Neutrophil (primary cell): ENCODE results near the gene STK32C.
"Not testable (repeated sequence)": the region's sequence is repeated elsewhere in the genome, so short reads cannot be mapped to it uniquely, and the experiment has no call there.

ENCODE experiments used
- H3K27ac ChIP-seq: fragments of 200-600 bp; sonication (generic); 2 replicates; pipeline ENCODE4 v1.5.1; 2016; ENCODE audit warnings: mild to moderate bottlenecking, moderate library complexity
- H3K27me3 ChIP-seq: fragments of 200-600 bp; sonication (generic); 2 replicates; pipeline ENCODE4 v1.6.0; 2016; ENCODE audit warnings: mild to moderate bottlenecking
- H3K36me3 ChIP-seq: fragments of 200-600 bp; sonication (generic); 2 replicates; pipeline ENCODE4 v1.5.1; 2017
- H3K4me1 ChIP-seq, 2 experiments: fragments of 200-600 bp in 1 of 2; sonication (generic) in 1 of 2; 1 replicate in 1 of 2; 2 replicates in 1 of 2; pipeline versions ENCODE4 v1.5.1 to v1.6.1; 2013 to 2016; ENCODE audit warnings: low read depth in 1 of 2, low read length in 1 of 2, mild to moderate bottlenecking in 1 of 2, moderate library complexity in 1 of 2; ENCODE audit not compliant: control insufficient read depth in 1 of 2, insufficient read depth in 1 of 2
- H3K4me3 ChIP-seq, 2 experiments: fragments of 200-600 bp in 1 of 2; sonication (generic) in 1 of 2; 1 replicate in 1 of 2; 2 replicates in 1 of 2; pipeline ENCODE4 v1.5.1; 2013 to 2016; ENCODE audit warnings: low read depth in 1 of 2, low read length in 1 of 2, mild to moderate bottlenecking in 1 of 2, moderate library complexity in 1 of 2
- H3K9me3 ChIP-seq: fragments of 200-600 bp; sonication (generic); 2 replicates; pipeline ENCODE4 v1.5.1; 2016
- TF ChIP-seq, protein P1 (sequence below): fragments of 200-600 bp; sonication (generic); IDR thresholded peaks from 2 replicates; pipeline ENCODE4 v1.5.1; 2016; ENCODE audit warnings: antibody characterized with exemption

The STK32C gene

DNA sequence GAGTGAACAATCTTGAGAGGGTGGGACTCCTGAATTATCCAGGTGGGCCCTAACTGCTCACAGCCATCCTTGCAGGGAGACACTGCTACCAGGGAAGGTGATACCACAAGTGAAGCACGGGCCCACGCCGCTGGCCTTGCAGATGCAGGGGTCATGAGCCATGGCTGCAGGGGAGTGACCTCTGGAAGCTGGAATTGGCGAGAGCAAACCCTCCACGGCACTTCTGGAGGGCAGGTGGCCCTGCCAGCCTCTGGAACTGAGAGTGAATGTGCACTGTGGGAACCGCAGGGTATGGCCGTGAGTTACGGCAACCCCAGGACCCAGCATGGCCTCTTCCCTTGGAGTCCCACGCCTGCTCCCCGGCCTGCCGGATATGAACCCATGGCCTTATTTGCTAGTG is 37.5 kb downstream of the STK32C start:
- no peaks in the 10 kb centered on the region for H3K4me1 ChIP-seq

DNA sequence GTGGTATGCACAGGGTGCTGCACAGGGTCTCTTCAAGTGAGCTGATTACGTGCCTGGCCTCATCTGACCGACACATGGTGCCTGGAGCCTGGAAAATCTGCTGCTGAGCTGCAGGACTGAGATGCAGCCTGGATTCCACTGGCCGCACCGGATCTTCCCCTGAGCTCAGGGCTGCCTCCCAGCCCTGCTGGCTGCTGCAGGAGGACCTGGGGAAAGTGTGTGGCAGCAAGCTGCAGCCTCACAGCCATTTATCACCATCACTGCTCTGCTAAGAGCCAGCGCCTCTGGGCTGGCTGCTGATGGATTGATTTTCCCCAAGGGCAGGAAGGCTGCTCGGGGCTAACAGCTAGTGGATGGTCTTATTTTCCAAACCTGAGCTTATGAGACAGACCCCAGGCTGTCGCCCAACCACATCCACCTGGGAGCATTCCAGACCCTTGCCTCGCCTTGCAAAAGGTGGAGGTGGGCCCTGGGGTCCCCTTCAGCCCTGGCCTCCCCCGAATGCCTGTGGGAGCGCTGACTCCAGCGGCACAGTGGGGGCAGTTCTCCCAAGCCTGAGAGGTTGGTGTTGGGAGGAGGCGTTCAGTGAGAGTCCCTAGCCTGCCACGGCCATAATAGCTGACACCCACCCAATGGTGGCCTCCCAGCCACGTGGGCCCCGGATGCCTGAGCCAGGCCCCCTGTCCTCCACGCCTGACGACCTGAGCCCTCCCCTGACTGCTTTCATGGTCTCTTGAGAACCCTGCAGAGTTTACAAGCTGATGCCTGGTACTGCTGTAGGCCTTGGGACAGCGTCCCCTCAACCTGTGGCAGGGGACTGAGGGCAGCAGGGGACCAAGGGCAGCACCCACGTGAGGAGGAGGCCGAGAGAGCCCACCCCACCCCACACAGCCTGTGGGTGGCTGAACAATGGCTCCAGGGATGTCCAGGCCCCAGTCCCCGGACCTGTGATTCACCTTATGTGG is 38.2 kb downstream of the STK32C start:
- Histone ChIP-seq H3K27ac (no peak overlapping the region), H3K4me3 (no peak overlapping the region), H3K36me3 (no peaks in the 10 kb centered on the region), H3K4me1 (no peaks in the 10 kb centered on the region), H3K27me3 (no peaks in the 10 kb centered on the region), H3K9me3 (no peaks in the 10 kb centered on the region)
- TF ChIP-seq, protein P1, sequence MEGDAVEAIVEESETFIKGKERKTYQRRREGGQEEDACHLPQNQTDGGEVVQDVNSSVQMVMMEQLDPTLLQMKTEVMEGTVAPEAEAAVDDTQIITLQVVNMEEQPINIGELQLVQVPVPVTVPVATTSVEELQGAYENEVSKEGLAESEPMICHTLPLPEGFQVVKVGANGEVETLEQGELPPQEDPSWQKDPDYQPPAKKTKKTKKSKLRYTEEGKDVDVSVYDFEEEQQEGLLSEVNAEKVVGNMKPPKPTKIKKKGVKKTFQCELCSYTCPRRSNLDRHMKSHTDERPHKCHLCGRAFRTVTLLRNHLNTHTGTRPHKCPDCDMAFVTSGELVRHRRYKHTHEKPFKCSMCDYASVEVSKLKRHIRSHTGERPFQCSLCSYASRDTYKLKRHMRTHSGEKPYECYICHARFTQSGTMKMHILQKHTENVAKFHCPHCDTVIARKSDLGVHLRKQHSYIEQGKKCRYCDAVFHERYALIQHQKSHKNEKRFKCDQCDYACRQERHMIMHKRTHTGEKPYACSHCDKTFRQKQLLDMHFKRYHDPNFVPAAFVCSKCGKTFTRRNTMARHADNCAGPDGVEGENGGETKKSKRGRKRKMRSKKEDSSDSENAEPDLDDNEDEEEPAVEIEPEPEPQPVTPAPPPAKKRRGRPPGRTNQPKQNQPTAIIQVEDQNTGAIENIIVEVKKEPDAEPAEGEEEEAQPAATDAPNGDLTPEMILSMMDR = no peak

More for the DNA sequence above, 37.5 kb downstream of the STK32C start:
- Histone ChIP-seq H3K27ac (no peak overlapping the region), H3K4me3 (no peak overlapping the region), H3K36me3 (no peaks in the 10 kb centered on the region), H3K27me3 (no peaks in the 10 kb centered on the region), H3K9me3 (no peaks in the 10 kb centered on the region)
- TF ChIP-seq, protein P1 = no peak

DNA sequence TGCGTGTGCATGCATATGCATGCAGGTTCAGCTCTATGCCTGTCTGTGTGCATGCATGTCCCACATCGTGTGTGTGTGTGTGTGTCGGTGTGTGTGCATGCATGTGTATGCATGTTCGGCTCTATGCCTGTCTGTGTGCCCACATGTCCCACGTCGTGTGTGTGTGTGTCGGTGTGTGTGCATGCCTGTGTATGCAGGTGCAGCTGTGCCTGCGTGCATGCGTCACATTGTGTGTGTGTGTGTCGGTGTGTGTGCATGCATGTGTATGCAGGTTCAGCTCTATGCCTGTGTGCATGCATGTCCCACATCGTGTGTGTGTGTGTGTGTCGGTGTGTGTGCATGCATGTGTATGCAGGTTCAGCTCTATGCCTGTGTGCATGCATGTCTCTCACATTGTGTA is 39.8 kb downstream of the STK32C start:
- not testable (repeated sequence) for H3K27me3 ChIP-seq, H3K36me3 ChIP-seq, H3K4me1 ChIP-seq, H3K9me3 ChIP-seq, H3K27ac ChIP-seq, H3K4me3 ChIP-seq

DNA sequence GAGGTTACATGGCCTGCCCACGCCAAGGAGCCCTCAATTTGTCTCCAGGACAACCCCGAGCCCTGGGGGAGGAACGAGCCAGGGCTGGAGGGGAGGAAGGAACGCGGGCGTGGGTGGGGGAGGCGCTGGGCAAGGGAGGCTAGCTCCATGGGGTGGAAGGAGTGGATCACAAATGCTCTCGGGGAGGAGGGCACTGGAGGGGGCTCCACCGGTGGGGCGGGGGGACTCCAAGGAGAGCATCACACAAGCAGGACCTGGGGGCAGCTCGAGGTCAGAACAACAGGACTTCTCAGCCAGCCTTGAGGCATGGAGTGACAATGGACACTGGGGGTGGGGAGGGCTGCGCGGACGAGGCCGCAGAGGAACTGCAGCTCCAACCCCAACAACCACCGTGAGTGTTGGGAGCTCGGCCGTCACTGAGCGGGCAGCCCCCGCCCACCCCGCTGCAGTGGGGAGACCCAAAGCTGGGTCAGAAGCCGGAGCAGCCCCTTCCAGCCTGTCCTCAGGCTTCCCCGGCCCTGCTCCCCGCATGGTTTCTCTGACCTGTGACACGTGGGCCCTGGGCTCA is 41.1 kb downstream of the STK32C start:
- no peak overlapping the region for H3K27ac ChIP-seq
- no peak overlapping the region for H3K4me3 ChIP-seq
- H3K36me3 ChIP-seq = no peaks in the 10 kb centered on the region
- H3K4me1 ChIP-seq = no peaks in the 10 kb centered on the region
- TF ChIP-seq, protein P1 = no peak
- H3K9me3 ChIP-seq = no peaks in the 10 kb centered on the region
- no peaks in the 10 kb centered on the region for H3K27me3 ChIP-seq

DNA sequence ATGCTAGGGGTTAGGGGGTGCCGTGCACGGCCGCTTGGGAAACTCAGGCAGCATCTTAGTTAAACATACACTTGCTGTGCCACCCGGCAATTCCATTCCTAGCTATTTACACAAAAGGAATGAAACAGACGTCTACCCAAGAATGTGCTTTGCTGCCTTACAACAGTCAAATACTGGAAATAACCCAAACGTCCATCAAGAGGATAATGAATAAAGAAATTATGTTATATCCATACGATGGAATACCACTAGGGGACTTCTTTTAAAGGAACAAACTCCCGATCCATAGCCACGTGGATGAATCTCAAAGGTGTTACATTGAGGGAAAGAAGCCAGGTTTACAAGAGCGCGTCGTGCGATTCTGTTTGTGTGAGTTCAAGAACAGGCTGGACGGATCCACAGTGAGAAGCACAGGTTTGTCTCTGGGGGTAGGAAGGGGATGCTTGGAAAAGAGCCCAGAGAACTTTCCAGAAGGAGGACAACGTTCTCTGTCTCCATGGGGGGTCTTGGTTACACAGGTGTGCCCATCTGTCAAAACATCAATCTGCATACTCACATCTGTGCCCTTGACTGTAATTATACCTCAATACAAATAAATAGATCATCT is 41.8 kb downstream of the STK32C start:
- Histone ChIP-seq H3K4me3 (no peak overlapping the region), H3K36me3 (no peaks in the 10 kb centered on the region), H3K27me3 (no peaks in the 10 kb centered on the region), H3K4me1 (no peaks in the 10 kb centered on the region), H3K9me3 (no peaks in the 10 kb centered on the region), H3K27ac (no peak overlapping the region)
- TF ChIP-seq, protein P1 = no peak
